Keratinocyte (primary cell): Measurements from ENCODE around the gene GSTT4.

ENCODE experiments used
- EZH2 ChIP-seq: IDR thresholded peaks from one replicate; pipeline ENCODE4 v1.6.1; 2012; ENCODE audit warnings: inconsistent platforms, mild to moderate bottlenecking, low read length, moderate library complexity
- TF ChIP-seq, protein P1 (sequence below), 3 experiments: IDR thresholded peaks in 1 of 3; conservative IDR thresholded peaks in 1 of 3; optimal IDR thresholded peaks in 1 of 3; 2 replicates in 2 of 3; 3 replicates in 1 of 3; pipeline versions ENCODE3 to v1.5.1; 2011; ENCODE audit warnings: low read length in 3 of 3, mild to moderate bottlenecking in 3 of 3, moderate library complexity in 2 of 3, control low read depth in 1 of 3, inconsistent platforms in 1 of 3; ENCODE audit not compliant: insufficient read depth in 2 of 3; ENCODE audit errors: extremely low read depth in 1 of 3

DNA sequence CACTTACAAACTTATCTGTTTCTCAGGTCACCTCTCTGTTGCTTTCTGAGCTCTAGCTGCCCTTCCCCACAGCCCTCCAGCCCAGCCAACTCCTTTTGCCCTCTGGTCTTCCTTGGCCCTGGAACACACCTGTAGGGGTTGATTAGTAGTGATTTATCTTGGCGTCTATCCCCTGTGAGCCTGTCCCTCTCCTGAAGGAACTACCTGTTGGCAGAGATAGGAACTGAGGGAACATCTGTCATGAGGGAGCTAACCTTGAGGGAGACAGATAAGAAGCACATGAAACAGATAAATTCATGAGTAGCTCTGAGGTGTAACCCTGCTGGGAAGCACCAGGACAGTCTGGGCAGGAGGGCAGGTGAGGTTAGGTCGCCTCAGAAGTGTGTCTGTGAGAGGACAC is 44.7 kb upstream of the GSTT4 start:
- TF ChIP-seq, protein P1, sequence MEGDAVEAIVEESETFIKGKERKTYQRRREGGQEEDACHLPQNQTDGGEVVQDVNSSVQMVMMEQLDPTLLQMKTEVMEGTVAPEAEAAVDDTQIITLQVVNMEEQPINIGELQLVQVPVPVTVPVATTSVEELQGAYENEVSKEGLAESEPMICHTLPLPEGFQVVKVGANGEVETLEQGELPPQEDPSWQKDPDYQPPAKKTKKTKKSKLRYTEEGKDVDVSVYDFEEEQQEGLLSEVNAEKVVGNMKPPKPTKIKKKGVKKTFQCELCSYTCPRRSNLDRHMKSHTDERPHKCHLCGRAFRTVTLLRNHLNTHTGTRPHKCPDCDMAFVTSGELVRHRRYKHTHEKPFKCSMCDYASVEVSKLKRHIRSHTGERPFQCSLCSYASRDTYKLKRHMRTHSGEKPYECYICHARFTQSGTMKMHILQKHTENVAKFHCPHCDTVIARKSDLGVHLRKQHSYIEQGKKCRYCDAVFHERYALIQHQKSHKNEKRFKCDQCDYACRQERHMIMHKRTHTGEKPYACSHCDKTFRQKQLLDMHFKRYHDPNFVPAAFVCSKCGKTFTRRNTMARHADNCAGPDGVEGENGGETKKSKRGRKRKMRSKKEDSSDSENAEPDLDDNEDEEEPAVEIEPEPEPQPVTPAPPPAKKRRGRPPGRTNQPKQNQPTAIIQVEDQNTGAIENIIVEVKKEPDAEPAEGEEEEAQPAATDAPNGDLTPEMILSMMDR (optimal IDR thresholded peaks at IDR 0.05 in 1 of 3, IDR thresholded peaks at IDR 0.05 in 1 of 3, conservative IDR thresholded peaks at IDR 0.05 in 1 of 3; ENCODE audit: extremely low read depth in 1 of 3, insufficient read depth in 2 of 3, low read length in 3 of 3): no peak
- TF ChIP-seq EZH2: no peak
